B cell (primary cell): ENCODE results near the gene ABCG2. TPM values are rescaled to one million over a fixed set of nuclear protein-coding genes. Genes with fewer than 3 reads are reported as not detected.

Source experiments
- ATAC-seq: fragments of 200-7000 bp; cut with Tn5 transposase; one replicate; pipeline ENCODE4 v1.10.0; 2021; ENCODE audit warnings: low read depth, mild to moderate bottlenecking, moderate number of reproducible peaks, moderate library complexity
- CTCF ChIA-PET: fragments of 350-600 bp; sonication (Branson Sonifier 250); formaldehyde crosslinking; loops from one replicate; lab custom pipeline; 2021; ENCODE audit warnings: antibody characterized with exemption, inconsistent platforms; lab: Charles Lee
- POLR2A ChIA-PET: fragments of 350-600 bp; sonication (Branson Sonifier 250); formaldehyde crosslinking; loops from one replicate; lab custom pipeline; 2021; ENCODE audit warnings: antibody characterized with exemption; lab: Charles Lee
- DNase-seq: peaks from one replicate; pipeline ENCODE4 v3.0.0; 2013
- H2AFZ ChIP-seq: 2 replicates; pipeline ENCODE4 v1.6.1; 2012; ENCODE audit warnings: mild to moderate bottlenecking, low read depth, low read length; ENCODE audit not compliant: insufficient read depth, poor library complexity, severe bottlenecking
- H3K27ac ChIP-seq, 2 donors: 1 replicate in 1 of 2; 2 replicates in 1 of 2; pipeline ENCODE4 v1.5.1; 2012 to 2013; ENCODE audit warnings: low read length in 2 of 2, mild to moderate bottlenecking in 2 of 2, moderate library complexity in 1 of 2
- H3K27me3 ChIP-seq, 4 experiments: fragments of 200-600 bp in 1 of 4; sonication (generic) in 1 of 4; replicated peaks in 1 of 4; 1 replicate in 2 of 4; 2 replicates in 2 of 4; pipeline versions ENCODE4 v1.6.1 to v1.7.0; 2013 to 2016; ENCODE audit warnings: low read length in 3 of 4, mild to moderate bottlenecking in 2 of 4, mixed read lengths in 1 of 4, moderate library complexity in 1 of 4; ENCODE audit not compliant: insufficient read depth in 4 of 4, control insufficient read depth in 3 of 4; ENCODE audit errors: control extremely low read depth in 1 of 4
- H3K36me3 ChIP-seq, 2 experiments: replicated peaks in 1 of 2; 1 replicate in 1 of 2; 2 replicates in 1 of 2; pipeline versions ENCODE4 v1.6.1 to v1.7.1; 2013; ENCODE audit warnings: low read length in 1 of 2; ENCODE audit not compliant: insufficient read depth in 2 of 2, control insufficient read depth in 1 of 2; ENCODE audit errors: control extremely low read depth in 1 of 2, extremely low read depth in 1 of 2
- H3K4me1 ChIP-seq, 2 donors: fragments of 200-600 bp in 1 of 2; sonication (generic) in 1 of 2; 1 replicate in 1 of 2; 2 replicates in 1 of 2; pipeline versions ENCODE4 v1.5.1 to v1.6.1; 2013 to 2017; ENCODE audit warnings: low read length in 2 of 2; ENCODE audit not compliant: control insufficient read depth in 2 of 2, insufficient read depth in 2 of 2
- H3K4me2 ChIP-seq: replicated peaks from 2 replicates; pipeline ENCODE3; 2012; ENCODE audit warnings: mild to moderate bottlenecking, low read depth, low read length; ENCODE audit not compliant: poor library complexity, severe bottlenecking
- H3K4me3 ChIP-seq, 5 experiments: fragments of 200-600 bp in 1 of 5; sonication (generic) in 1 of 5; 1 replicate in 3 of 5; 2 replicates in 2 of 5; pipeline versions ENCODE4 v1.5.1 to v1.7.0; 2011 to 2016; ENCODE audit warnings: low read length in 4 of 5, mild to moderate bottlenecking in 4 of 5, low read depth in 2 of 5, control low read depth in 1 of 5, moderate library complexity in 1 of 5; ENCODE audit not compliant: insufficient read depth in 1 of 5; ENCODE audit errors: control extremely low read depth in 1 of 5, extremely low read depth in 1 of 5
- H3K79me2 ChIP-seq: fragments of 200-600 bp; sonication (generic); one replicate; pipeline ENCODE4 v1.6.0; 2016; ENCODE audit warnings: low read length; ENCODE audit not compliant: control insufficient read depth, insufficient read depth
- H3K9ac ChIP-seq: fragments of 200-600 bp; sonication (generic); 2 replicates; pipeline ENCODE4 v1.6.1; 2017; ENCODE audit warnings: mild to moderate bottlenecking, low read length, moderate library complexity
- H3K9me3 ChIP-seq, 3 donors: one replicate each; pipeline versions ENCODE4 v1.6.1 to v1.7.1; 2013; ENCODE audit warnings: low read length in 2 of 3; ENCODE audit not compliant: control insufficient read depth in 2 of 3, insufficient read depth in 1 of 3; ENCODE audit errors: control extremely low read depth in 1 of 3
- H4K20me1 ChIP-seq: 2 replicates; pipeline ENCODE4 v1.6.0; 2012; ENCODE audit warnings: mild to moderate bottlenecking, low read length; ENCODE audit not compliant: insufficient read depth, control insufficient read depth, poor library complexity, severe bottlenecking
- H3K27ac Mint-ChIP-seq: one replicate; pipeline ENCODE4 v1.8.0; 2021; ENCODE audit warnings: mixed read lengths
- H3K27me3 Mint-ChIP-seq: one replicate; pipeline ENCODE4 v1.8.0; 2021; ENCODE audit warnings: mixed read lengths
- H3K4me1 Mint-ChIP-seq: one replicate; pipeline ENCODE4 v1.8.0; 2021; ENCODE audit warnings: mixed read lengths
- H3K4me3 Mint-ChIP-seq: one replicate; pipeline ENCODE4 v1.8.0; 2021; ENCODE audit warnings: mixed read lengths
- H3K9me3 Mint-ChIP-seq: one replicate; pipeline ENCODE4 v1.8.0; 2022; ENCODE audit warnings: mixed read lengths; ENCODE audit not compliant: insufficient read depth
- CTCF ChIP-seq: fragments of 200-600 bp; IDR thresholded peaks from one replicate; pipeline ENCODE4 v1.8.0; 2022; ENCODE audit warnings: antibody characterized with exemption, mild to moderate bottlenecking
- EZH2 ChIP-seq: IDR thresholded peaks from 2 replicates; pipeline ENCODE4 v1.6.1; 2012; ENCODE audit warnings: borderline replicate concordance, low read depth, mild to moderate bottlenecking, moderate library complexity, low read length; ENCODE audit not compliant: insufficient read depth, poor library complexity, severe bottlenecking
- WGBS: methylation state at CpG from one replicate; pipeline ENCODE4 v1.1.5; 2013; ENCODE audit warnings: missing lambda C conversion rate; ENCODE audit not compliant: insufficient coverage; 5-methylcytosine and 5-hydroxymethylcytosine counted together
- intact Hi-C: fragments of 100-400 bp; cut with micrococcal nuclease; formaldehyde crosslinking; loops from one replicate; pipeline ENCODE4 v1.10.0; 2022
- polyA plus RNA-seq: library from polyadenylated mRNA; depleted of rRNA; stranded (reverse); fragments of >200 nt; gene quantifications from 2 replicates; pipeline ENCODE4 v1.2.3, GENCODE V29; 2012
- total RNA-seq, 2 donors: library from RNA; stranded (reverse); fragments of 120-200 nt in 1 of 2; gene quantifications; 1 replicate in 1 of 2; 2 replicates in 1 of 2; pipeline versions ENCODE4 v1.2.3 to v1.2.4, GENCODE V29; 2013 to 2022

The ABCG2 gene
- total and polyA plus RNA-seq, 2 donors (not counting 1 experiment from before 2014, with no cell fraction given) = 0.01 TPM; not detected in 1

- intact Hi-C loops = no loop called here
- H3K4me3 ChIP-seq = no peak overlapping the region
- CTCF ChIA-PET = no interaction called here
- Mint-ChIP-seq H3K4me1 (no peaks in the 10 kb centered on the region), H3K27ac (no peak overlapping the region), H3K27me3 (no peaks in the 10 kb centered on the region), H3K9me3 (no peaks in the 10 kb centered on the region), H3K4me3 (no peak overlapping the region)
- peaks cover 0 to 2% of the 10 kb centered on the region in 2 experiments for H3K36me3 ChIP-seq
- H3K27ac ChIP-seq = no peak overlapping the region
- H2AFZ ChIP-seq = no peak overlapping the region
- H3K9ac ChIP-seq = no peak overlapping the region
- ATAC-seq (no peak), DNase-seq (no peak)
- no peaks in the 10 kb centered on the region for H3K27me3 ChIP-seq
- whole genome bisulfite sequencing = no CpG with 5 or more reads among the region's 2 CpGs
- no peak for TF ChIP-seq CTCF
- TF ChIP-seq EZH2 = no peak
- no peaks in the 10 kb centered on the region for H4K20me1 ChIP-seq
- no peaks in the 10 kb centered on the region for H3K4me1 ChIP-seq
- H3K79me2 ChIP-seq = no peaks in the 10 kb centered on the region
- H3K9me3 ChIP-seq = peaks cover 0 to 3% (median 0%) of the 10 kb centered on the region in 3 donors
- H3K4me2 ChIP-seq = no peak overlapping the region
- POLR2A ChIA-PET = no interaction called here
Measured at GRCh38 chr4:88078579-88078978, 79.9 kb downstream of the ABCG2 start.

- Histone ChIP-seq H3K4me1 (no peaks in the 10 kb centered on the region), H3K27me3 (no peaks in the 10 kb centered on the region), H3K4me3 (no peak overlapping the region), H3K9ac (no peak overlapping the region), H3K4me2 (no peak overlapping the region), H4K20me1 (no peaks in the 10 kb centered on the region), H3K27ac (no peak overlapping the region), H3K36me3 (peaks cover 0 to 2% of the 10 kb centered on the region in 2 experiments), H2AFZ (no peak overlapping the region), H3K79me2 (no peaks in the 10 kb centered on the region), H3K9me3 (peaks cover 0 to 3% (median 0%) of the 10 kb centered on the region in 3 donors)
- ATAC-seq (no peak), DNase-seq (no peak)
- Mint-ChIP-seq H3K4me1 (no peaks in the 10 kb centered on the region), H3K27me3 (no peaks in the 10 kb centered on the region), H3K4me3 (no peak overlapping the region), H3K9me3 (no peaks in the 10 kb centered on the region), H3K27ac (no peak overlapping the region)
- intact Hi-C loops = no loop called here
- POLR2A ChIA-PET = no interaction called here
- WGBS = 97% methylated on average over 7 of the region's 7 CpGs
- CTCF ChIA-PET = no interaction called here
- no peak for TF ChIP-seq EZH2
- no peak for TF ChIP-seq CTCF
Measured at GRCh38 chr4:88077911-88078524, 80.4 kb downstream of the ABCG2 start.
